ENCODE results near the gene SOX2.

The SOX2 gene

GRCh38 chr3:181704421-181705085, 7.2 kb upstream of the SOX2 start:
- DNase-seq (ENCODE audit: low read depth) = no peak

- DNase-seq (ENCODE audit: low read depth) = no peak
Measured at GRCh38 chr3:181705086-181705480, 6.6 kb upstream of the SOX2 start.

- no peak for DNase-seq (ENCODE audit: low read depth)
Measured at GRCh38 chr3:181707980-181708379, 3.7 kb upstream of the SOX2 start.

GRCh38 chr3:181709537-181710279, 2.0 kb upstream of the SOX2 start:
- peak; percentile 20 for DNase-seq (ENCODE audit: low read depth)

- no peak for DNase-seq (ENCODE audit: low read depth)
Measured at GRCh38 chr3:181710345-181711291, 1.1 kb upstream of the SOX2 start.

GRCh38 chr3:181712226-181712552, 464 bp downstream of the SOX2 start:
- no peak for DNase-seq (ENCODE audit: low read depth)

GRCh38 chr3:181712553-181713279, 991 bp downstream of the SOX2 start:
- DNase-seq (ENCODE audit: low read depth) = no peak

GRCh38 chr3:181713280-181713647, 1.5 kb downstream of the SOX2 start:
- no peak for DNase-seq (ENCODE audit: low read depth)

- no peak for DNase-seq (ENCODE audit: low read depth)
Measured at GRCh38 chr3:181713676-181714612, 2.2 kb downstream of the SOX2 start.

GRCh38 chr3:181715571-181716340, 4.0 kb downstream of the SOX2 start:
- no peak for DNase-seq (ENCODE audit: low read depth)

GRCh38 chr3:181716966-181717365, 5.2 kb downstream of the SOX2 start:
- DNase-seq (ENCODE audit: low read depth) = no peak

- DNase-seq (ENCODE audit: low read depth) = no peak
Measured at GRCh38 chr3:181717549-181718171, 5.9 kb downstream of the SOX2 start.

GRCh38 chr3:181718369-181718768, 6.6 kb downstream of the SOX2 start:
- DNase-seq (ENCODE audit: low read depth) = no peak

- DNase-seq (ENCODE audit: low read depth) = no peak
Measured at GRCh38 chr3:181718987-181719911, 7.5 kb downstream of the SOX2 start.

GRCh38 chr3:181719991-181720680, 8.4 kb downstream of the SOX2 start:
- DNase-seq (ENCODE audit: low read depth) = no peak

- DNase-seq (ENCODE audit: low read depth) = no peak
Measured at GRCh38 chr3:181721046-181721875, 9.5 kb downstream of the SOX2 start.

- DNase-seq (ENCODE audit: low read depth) = no peak
Measured at GRCh38 chr3:181722156-181722555, 10.4 kb downstream of the SOX2 start.

Measured in activated T-helper 1 cell treated with Interleukin-2 at 50 U/mL for 16 hours (primary cell).